HG03520 (cell line): ENCODE results near the gene SLC12A7.
"Not testable (repeated sequence)": the region's sequence is repeated elsewhere in the genome, so short reads cannot be mapped to it uniquely, and the experiment has no call there.

Source experiments
- ATAC-seq: cut with Tn5 transposase; IDR thresholded peaks from one replicate; pipeline ENCODE4 v1.9.1; 2021; ENCODE audit warnings: mild to moderate bottlenecking, moderate library complexity; ENCODE audit not compliant: unreplicated experiment

SLC12A7 gene

DNA sequence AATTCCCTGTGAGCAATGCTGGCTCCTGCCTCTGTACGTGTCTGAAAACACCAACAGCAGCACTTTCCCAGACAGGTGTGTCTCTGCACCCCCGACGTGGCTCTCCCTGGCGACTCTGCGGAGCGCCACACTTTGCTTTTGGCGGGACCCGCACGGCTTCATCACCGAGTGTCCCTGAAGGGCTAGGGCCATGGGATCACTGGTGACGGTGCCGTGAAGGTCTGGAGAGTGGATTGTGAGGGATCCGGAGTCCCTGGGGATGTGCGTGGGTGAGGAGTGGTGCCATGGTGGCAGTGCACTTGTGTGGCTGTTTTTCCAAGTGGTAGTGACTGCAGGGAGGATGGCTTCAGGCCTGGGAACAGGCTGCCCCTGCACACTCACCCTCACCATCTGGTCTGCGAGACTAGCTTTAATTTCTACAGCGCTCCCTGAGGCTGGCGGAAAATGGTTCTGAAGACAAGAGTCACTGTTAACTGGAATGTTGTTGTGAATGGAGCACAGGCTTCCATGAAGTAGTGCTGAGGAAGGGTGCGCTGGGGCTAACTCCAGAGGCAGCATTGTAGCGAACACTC lies 100.0 kb downstream of the SLC12A7 start:
- no peak for ATAC-seq

- ATAC-seq, result no peak
Measured at GRCh38 chr5:1011226-1011631, 100.6 kb downstream of the SLC12A7 start.

- ATAC-seq, result no peak
Measured at GRCh38 chr5:1010641-1011046, 101.2 kb downstream of the SLC12A7 start.

GRCh38 chr5:1010181-1010510 lies 101.7 kb downstream of the SLC12A7 start:
- no peak for ATAC-seq

GRCh38 chr5:1009359-1010180 lies 102.3 kb downstream of the SLC12A7 start:
- no peak for ATAC-seq

- no peak for ATAC-seq
Measured at GRCh38 chr5:1008451-1009358, 103.2 kb downstream of the SLC12A7 start, which contains the start of gene NKD2. TSS of gene NKD2 (plus strand) at chr5:1008802. CDS start at chr5:1009058, 256 bp downstream.

GRCh38 chr5:1007681-1008450 lies 104.0 kb downstream of the SLC12A7 start:
- no peak for ATAC-seq

DNA sequence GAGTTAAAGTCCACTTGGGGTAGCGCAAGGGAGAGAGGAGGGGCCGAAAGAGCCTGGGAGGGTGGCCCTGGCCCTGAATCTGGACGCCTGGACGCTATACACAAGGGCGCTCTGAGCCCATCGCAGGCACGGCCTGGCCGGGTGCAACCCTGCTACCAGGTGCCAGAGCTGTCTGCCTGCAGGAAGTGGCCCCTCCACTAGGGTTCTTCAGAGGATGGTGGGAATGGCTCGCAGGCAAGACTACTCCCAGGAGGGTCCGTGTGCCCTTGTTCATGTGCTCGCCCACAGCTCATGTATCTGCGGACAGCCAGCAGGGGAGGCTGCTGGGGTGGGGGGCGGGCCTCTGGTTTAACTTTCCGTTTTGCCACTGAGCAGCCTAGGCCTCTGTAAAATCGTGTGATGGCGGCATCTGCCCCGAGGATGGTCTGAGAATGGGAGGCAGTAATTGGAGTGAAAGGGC lies 104.6 kb downstream of the SLC12A7 start:
- no peak for ATAC-seq

GRCh38 chr5:1006656-1007071 lies 105.2 kb downstream of the SLC12A7 start:
- ATAC-seq, result no peak

GRCh38 chr5:1005904-1006655 lies 105.8 kb downstream of the SLC12A7 start:
- no peak for ATAC-seq

- no peak for ATAC-seq
Measured at GRCh38 chr5:1005249-1005851, 106.5 kb downstream of the SLC12A7 start.

DNA sequence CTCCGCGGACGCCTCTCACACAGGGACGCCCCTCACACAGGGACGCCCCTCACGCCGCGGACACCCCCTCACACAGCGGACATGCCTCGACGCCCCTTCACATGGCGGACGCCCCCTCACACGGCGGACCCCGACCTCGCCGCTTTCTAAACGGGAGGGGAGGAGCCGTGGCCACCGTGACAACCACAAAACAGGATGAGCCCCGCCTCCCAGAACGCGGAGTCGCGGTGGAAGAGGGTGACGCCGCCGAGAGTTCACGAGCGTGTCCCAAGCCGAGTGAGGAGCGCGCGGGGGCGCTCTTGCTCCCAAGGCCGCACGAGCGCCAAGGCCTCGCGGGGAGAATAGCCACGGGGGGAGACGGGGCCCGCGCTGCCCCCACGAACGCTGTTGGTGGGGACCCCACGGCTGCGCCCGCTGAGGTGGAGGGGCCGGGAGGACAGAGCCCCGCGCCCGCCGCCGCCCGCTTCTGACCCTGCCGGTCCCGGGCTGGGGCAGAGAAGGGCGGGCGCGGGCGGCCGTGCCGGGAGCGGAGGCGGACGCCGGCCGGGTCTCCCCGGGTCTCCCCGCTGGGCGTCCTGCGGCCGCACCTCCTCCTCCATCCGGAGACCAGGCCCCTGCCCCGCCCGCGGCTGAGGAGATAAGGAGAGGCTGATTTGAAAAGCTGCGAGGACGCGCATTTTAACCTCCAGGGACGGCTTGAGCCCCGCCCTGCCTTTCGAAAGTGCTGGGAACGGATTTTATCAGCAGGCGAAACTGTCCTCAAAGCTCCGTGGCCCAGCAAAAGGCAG lies 107.2 kb downstream of the SLC12A7 start:
- no peak for ATAC-seq

GRCh38 chr5:1003296-1003937 lies 108.4 kb downstream of the SLC12A7 start:
- no peak for ATAC-seq

GRCh38 chr5:1002836-1003235 lies 109.0 kb downstream of the SLC12A7 start:
- no peak for ATAC-seq

- ATAC-seq, result no peak
Measured at GRCh38 chr5:1002271-1002546, 109.7 kb downstream of the SLC12A7 start.

GRCh38 chr5:1001406-1002270 lies 110.2 kb downstream of the SLC12A7 start:
- no peak for ATAC-seq

- ATAC-seq, result not testable (repeated sequence)
Measured at GRCh38 chr5:1000831-1001230, 111.0 kb downstream of the SLC12A7 start.
